HPDE6-E6E7 (cell line): ENCODE measurements around the gene ATP11A.
"Not testable (repeated sequence)": the region's sequence is repeated elsewhere in the genome, so short reads cannot be mapped to it uniquely, and the experiment has no call there.

ENCODE experiments used
- DNase-seq: peaks from one replicate; pipeline ENCODE4 v3.0.0; 2011; ENCODE audit warnings: missing footprints; ENCODE audit errors: extremely low spot score

ATP11A gene

DNA sequence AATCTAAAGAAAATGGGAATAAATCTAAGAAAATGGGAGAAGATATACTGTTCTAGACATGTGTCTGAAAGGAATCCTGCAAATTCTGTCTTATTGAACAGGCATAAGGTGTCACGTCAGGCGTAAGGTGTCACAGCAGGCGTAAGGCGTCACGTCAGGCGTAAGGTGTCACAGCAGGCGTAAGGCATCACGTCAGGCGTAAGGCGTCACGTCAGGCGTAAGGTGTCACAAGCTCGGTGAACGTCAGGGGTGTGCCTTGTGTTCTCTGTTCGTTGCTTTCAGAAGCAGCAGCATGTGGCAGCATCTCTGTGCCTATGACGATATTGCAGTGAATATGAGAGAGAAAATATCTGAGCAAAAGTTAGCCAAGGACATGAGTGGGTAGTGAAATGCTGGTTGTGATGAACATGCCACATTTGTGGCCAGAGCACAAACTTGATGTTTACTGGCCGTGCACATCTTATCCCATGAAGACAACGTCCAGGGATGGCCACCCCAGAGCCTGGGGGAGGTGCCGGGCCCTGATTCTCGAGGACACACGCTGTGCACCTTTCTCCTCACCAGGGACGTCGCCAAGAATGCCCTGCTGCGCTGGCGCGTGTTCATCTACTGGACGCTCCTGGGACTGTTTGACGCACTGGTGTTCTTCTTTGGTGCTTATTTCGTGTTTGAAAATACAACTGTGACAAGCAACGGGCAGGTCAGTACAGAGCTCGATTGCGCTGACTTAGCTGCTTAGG lies 172.2 kb downstream of the ATP11A start:
- DNase-seq = no peak

DNA sequence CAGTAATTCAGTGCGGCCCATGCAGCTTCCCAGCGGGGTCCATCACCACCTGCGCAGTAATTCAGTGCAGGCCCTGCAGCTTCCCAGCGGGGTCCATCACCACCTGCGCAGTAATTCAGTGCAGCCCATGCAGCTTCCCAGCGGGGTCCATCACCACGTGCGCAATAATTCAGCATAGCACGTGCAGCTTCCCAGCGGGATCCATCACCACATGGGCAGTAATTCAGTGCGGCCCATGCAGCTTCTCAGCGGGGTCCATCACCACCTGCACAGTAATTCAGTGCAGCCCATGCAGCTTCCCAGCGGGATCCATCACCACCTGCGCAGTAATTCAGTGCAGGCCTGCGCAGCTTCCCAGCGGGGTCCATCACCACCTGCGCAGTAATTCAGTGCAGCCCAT lies 173.5 kb downstream of the ATP11A start:
- DNase-seq = not testable (repeated sequence)

DNA sequence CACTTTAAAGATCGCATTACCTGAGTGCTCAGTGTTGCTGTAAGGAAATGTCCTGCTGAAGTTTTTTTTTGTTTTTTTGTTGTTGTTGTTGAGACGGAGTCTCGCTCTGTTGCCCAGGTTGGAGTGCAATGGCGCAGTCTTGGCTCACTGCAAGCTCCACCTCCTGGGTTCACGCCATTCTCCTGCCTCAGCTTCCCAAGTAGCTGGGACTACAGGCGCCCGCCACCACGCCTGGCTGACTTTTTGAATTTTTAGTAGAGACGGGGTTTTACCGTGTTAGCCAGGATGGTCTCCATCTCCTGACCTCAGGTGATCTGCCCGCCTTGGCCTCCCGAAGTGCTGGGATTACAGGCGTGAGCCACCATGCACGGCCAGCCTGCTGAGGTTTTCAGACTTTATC lies 175.6 kb downstream of the ATP11A start:
- not testable (repeated sequence) for DNase-seq

GRCh38 chr13:112867301-112867711 lies 177.5 kb downstream of the ATP11A start:
- no peak for DNase-seq

DNA sequence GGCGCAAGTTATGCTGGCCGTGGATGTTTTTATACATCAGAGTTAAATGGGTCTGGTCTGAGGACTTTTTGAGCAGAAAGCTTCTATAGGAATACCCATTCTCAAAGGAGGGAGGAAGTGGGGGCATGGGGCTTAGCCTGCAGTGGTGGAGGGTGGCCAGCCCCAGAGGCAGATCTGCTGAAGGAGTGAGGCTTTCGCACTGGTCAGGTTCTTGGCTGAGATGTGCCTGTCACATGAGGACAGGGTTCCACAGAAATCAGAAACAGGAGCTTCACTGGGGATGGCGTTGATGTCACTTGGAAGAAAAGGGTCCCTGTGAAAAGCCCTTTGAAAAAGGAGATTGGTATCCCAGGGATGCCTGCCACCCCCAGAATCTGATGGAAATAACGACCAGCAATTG lies 178.5 kb downstream of the ATP11A start:
- DNase-seq = no peak

GRCh38 chr13:112869202-112870050 lies 179.6 kb downstream of the ATP11A start:
- DNase-seq = no peak

GRCh38 chr13:112870051-112870331 lies 180.2 kb downstream of the ATP11A start:
- no peak for DNase-seq

DNA sequence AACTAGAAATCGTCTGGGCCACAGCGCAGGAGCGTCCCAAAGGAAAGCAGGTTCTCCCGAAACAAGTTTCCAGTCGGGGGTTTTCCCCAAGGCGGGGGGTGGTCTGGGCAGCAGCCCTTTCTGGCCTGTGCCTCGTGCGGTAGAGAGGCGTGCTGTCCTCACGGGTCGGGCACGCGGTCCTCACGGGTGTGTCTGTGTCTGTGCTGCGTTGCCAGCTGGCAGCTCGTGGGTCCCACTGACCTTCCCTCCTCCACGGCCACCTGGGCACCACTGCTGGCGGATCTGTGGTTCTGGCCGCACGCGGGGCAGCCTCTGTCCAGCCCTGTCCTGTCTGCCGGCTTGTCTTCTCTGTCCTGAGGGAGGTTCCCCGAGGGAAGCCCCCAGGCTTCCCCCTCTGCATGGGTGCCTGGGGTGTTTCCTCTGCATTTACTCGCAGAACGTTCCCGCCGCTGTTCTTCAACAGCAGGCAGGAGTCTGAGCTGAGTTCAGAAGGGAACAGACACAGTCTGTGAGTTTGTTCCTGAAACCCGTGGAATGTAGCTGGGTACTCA lies 181.0 kb downstream of the ATP11A start:
- DNase-seq = no peak

DNA sequence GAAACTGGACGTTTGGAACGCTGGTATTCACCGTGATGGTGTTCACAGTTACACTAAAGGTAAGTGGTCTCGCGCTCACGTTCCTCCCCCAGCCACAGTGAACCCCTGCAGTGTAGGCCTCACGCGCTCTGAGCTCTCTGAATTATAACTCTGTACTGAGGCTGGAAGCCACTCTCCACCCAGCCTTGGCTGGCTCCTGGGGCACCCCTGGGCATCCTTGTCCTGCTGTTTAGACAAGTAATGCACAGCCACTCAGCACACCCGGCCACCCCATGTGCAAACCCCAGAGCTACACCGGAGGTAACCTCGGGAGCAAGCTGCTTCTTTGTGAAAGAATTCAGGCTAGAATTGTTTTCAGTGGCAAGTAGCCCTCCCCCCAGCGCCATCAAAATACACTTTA lies 181.9 kb downstream of the ATP11A start:
- DNase-seq = no peak

DNA sequence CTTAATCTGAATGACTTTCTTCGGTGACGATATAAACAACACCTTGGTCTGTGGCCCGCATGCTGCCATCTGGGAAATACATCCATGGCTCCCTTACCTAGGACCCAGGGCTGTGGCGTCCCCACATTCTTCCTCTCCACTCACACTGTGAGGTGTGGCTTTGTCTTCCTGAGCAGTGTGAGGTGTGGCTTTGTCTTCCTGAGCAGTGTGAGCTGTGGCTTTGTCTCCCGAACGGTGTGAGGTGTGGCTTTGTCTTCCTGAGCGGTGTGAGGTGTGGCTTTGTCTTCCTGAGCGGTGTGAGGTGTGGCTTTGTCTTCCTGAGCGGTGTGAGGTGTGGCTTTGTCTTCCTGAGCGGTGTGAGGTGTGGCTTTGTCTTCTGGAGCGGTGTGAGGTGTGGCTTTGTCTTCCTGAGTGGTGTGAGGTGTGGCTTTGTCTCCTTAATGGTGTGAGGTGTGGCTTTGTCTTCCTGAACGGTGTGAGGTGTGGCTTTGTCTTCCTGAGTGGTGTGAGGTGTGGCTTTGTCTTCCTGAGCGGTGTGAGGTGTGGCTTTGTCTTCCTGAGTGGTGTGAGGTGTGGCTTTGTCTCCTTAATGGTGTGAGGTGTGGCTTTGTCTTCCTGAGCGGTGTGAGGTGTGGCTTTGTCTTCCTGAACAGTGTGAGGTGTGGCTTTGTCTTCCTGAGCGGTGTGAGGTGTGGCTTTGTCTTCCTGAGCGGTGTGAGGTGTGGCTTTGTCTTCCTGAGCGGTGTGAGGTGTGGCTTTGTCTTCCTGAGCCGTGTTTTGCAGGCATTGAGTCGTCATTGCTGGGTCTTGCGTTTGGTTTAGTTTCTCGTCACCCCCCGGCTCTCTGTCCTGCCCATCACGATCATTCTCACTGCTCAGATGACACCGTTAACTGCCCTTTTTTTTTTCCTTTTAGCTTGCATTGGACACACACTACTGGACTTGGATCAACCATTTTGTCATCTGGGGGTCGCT lies 183.1 kb downstream of the ATP11A start:
- DNase-seq = not testable (repeated sequence)

- DNase-seq = peak; percentile 63
These were observed 184.3 kb downstream of the ATP11A start for GRCh38 chr13:112873851-112874750.

- no peak for DNase-seq
These were observed 185.0 kb downstream of the ATP11A start for GRCh38 chr13:112874751-112875300.

GRCh38 chr13:112875627-112876026 lies 185.8 kb downstream of the ATP11A start:
- no peak for DNase-seq

GRCh38 chr13:112876305-112877000 lies 186.6 kb downstream of the ATP11A start:
- DNase-seq = no peak

- no peak for DNase-seq
These were observed 187.2 kb downstream of the ATP11A start for GRCh38 chr13:112877066-112877465.

DNA sequence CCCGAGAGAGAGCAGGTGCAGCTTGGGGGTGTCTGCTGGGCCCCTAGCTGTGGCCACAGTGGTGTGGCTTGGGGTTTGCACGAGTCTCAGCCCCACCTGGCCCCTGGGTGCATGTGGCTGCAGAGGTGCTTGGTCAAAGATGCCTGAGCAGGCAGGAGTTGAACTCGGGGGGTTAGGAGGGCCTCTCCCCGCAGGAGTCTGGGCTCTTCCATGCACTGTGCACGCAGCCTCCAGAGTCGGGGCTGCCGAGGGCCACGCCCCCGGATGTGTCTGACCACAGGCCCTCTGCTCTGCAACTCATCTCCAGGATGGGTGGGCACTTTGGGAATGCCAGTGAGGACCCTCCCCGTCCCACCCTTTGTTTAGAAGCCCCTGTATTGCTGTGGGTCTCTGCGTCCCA lies 187.7 kb downstream of the ATP11A start:
- DNase-seq = no peak

DNA sequence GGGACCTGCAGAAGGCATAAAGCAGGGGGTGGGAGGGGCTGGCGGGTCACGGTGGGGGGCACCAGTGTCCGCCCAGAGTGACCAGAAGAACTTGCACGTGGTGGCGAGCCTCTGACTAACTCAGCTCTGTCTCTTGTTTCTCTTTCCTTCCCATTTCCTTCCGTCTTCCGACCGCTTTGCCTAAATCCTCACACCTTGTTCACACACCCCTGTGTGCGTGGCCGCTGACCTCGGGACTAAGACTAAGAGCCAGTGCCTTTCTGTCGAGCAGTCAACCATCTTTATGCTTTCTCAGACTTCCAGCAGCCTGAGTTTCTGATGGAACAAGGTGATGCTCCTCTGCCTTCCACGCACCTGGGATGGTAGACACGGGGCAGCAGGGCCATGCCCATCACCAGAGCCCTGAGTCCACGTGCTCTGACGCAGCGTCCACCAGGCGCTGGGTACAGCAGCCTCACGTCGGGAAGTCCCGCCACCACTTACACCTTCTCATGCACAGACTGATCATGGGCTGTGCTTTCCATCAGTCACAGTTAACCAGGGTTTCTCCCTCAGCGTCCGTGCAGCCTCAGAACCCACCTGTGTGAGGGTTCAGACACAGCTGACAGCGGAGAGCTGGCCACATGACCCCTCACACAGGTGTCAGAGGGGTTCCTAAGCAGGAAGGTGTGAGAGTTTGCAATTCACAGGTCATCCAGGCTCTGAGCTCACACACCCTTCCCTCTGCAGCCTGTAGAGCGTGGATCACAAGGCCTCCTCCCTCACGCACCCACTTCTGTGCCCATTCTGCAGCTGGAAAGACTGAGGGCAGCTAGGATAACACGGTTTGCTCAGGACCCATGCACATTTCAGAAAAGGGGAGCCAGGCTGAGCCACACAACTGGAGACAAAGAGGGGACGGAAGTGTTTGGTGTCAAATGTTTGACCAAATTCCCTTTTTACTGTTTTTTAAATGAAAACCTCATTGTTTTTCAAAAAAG lies 188.4 kb downstream of the ATP11A start:
- no peak for DNase-seq

DNA sequence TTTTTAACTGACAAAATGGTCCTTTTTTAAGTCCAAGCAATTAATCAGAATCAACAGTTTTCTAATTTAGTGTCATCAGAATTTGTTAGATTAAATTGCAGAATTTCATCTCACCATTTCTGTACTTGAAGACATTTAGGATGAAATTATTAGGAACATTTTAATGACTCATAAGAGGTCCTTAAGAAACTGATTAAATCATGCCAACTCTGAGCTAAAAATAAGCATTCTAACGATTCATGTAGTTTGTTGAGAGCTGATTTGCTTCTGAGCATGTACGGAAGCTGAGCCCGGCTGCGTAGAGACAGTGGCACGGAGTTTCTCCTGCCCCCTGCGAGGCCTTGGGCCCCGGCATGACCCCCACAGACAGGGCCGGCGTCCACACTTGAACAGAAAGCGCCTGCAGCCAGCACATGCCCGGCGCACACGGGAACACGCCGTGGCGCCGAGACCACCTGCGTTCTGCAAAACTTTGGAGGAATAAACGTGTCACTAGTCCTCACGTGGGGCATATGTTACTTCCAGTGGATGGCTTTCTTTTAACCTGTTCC lies 189.5 kb downstream of the ATP11A start:
- no peak for DNase-seq
